Measurements from ENCODE around the gene PCGF3. TPM values are rescaled to one million over a fixed set of nuclear protein-coding genes. Genes with fewer than 3 reads are reported as not detected.
"Not testable (repeated sequence)": the region's sequence is repeated elsewhere in the genome, so short reads cannot be mapped to it uniquely, and the experiment has no call there.

PCGF3 gene
- total RNA-seq, 1 donor from 2014 or later: 20.9 TPM

GRCh38 chr4:801436-802124 lies 95.9 kb downstream of the PCGF3 start:
- no peak for ATAC-seq
- DNase-seq: no peak
- intact Hi-C loops (cut with micrococcal nuclease): no loop called here

- intact Hi-C loops (cut with micrococcal nuclease): no loop called here
- DNase-seq (no peak), ATAC-seq (no peak)
Observed at GRCh38 chr4:803884-804283, 98.3 kb downstream of the PCGF3 start.

GRCh38 chr4:804804-805203 lies 99.2 kb downstream of the PCGF3 start:
- ATAC-seq (no peak), DNase-seq (no peak)
- intact Hi-C loops (cut with micrococcal nuclease): no loop called here

GRCh38 chr4:806979-807378 lies 101.3 kb downstream of the PCGF3 start:
- intact Hi-C loops (cut with micrococcal nuclease); DNase-seq; ATAC-seq: not testable (repeated sequence)

GRCh38 chr4:807792-808191 lies 102.2 kb downstream of the PCGF3 start:
- ATAC-seq (no peak), DNase-seq (no peak)
- intact Hi-C loops (cut with micrococcal nuclease): no loop called here

- no peak for DNase-seq
- intact Hi-C loops (cut with micrococcal nuclease): no loop called here
- ATAC-seq: peak; percentile 35
Observed at GRCh38 chr4:808860-809570, 103.4 kb downstream of the PCGF3 start.

- ATAC-seq: no peak
Observed at GRCh38 chr4:813900-814299, 108.3 kb downstream of the PCGF3 start.

GRCh38 chr4:814312-814850 lies 108.7 kb downstream of the PCGF3 start:
- ATAC-seq: no peak
- intact Hi-C loops (cut with micrococcal nuclease): no loop called here

More at GRCh38 chr4:813900-814299, 108.3 kb downstream of the PCGF3 start:
- intact Hi-C loops (cut with micrococcal nuclease): no loop called here
- no peak for DNase-seq

GRCh38 chr4:815464-816146 lies 110.0 kb downstream of the PCGF3 start:
- DNase-seq (no peak), ATAC-seq (no peak)
- intact Hi-C loops (cut with micrococcal nuclease): no loop called here

More at GRCh38 chr4:814312-814850, 108.7 kb downstream of the PCGF3 start:
- DNase-seq: no peak

- DNase-seq (no peak), ATAC-seq (no peak)
- intact Hi-C loops (cut with micrococcal nuclease): no loop called here
Observed at GRCh38 chr4:818106-818921, 112.7 kb downstream of the PCGF3 start.

GRCh38 chr4:819401-820229 lies 114.0 kb downstream of the PCGF3 start:
- DNase-seq (no peak), ATAC-seq (no peak)
- intact Hi-C loops (cut with micrococcal nuclease): no loop called here

Other genes with a start within 250 kb of the PCGF3 start
- 12.8 TPM for gene ZNF721, start 206.7 kb upstream of the PCGF3 start, total RNA-seq
- 20.0 TPM for gene PIGG, start 206.6 kb upstream of the PCGF3 start, total RNA-seq
- gene TMEM271, start 129.5 kb upstream of the PCGF3 start, total RNA-seq: not detected
- gene PDE6B, start 80.3 kb upstream of the PCGF3 start, total RNA-seq: 2.1 TPM
- gene ATP5ME, start 31.6 kb upstream of the PCGF3 start, total RNA-seq: 1,128 TPM
- gene MYL5, start 31.3 kb upstream of the PCGF3 start, total RNA-seq: 2.7 TPM
- gene SLC49A3, start 16.7 kb upstream of the PCGF3 start, total RNA-seq: 12.6 TPM
- gene CPLX1, start 120.3 kb downstream of the PCGF3 start, total RNA-seq: 4.4 TPM
- gene GAK, start 226.5 kb downstream of the PCGF3 start, total RNA-seq: 29.7 TPM
- gene TMEM175, start 226.6 kb downstream of the PCGF3 start, total RNA-seq: 19.8 TPM